Kidney (tissue), 14 donors: Measurements from ENCODE around the gene HOXD3. TPM values are rescaled to one million over a fixed set of nuclear protein-coding genes. Genes with fewer than 3 reads are reported as not detected.

ENCODE experiments used
- DNase-seq, 5 donors: peaks; one replicate each; pipeline ENCODE4 v3.0.0-alpha.2; 2013 to 2020
- FAIRE-seq: peaks from 2 replicates; lab custom pipeline; 2012; peaks lifted over from hg19 to GRCh38; lab: Jason Lieb, UNC
- H3K27ac ChIP-seq, 2 donors: one replicate each; pipeline ENCODE4 v1.7.0; 2013; ENCODE audit warnings: low read depth in 2 of 2, low read length in 2 of 2, inconsistent platforms in 1 of 2
- H3K27me3 ChIP-seq: one replicate; pipeline ENCODE4 v1.7.1; 2013; ENCODE audit warnings: low read length, inconsistent platforms; ENCODE audit not compliant: control insufficient read depth, insufficient read depth
- H3K36me3 ChIP-seq, 3 donors: one replicate each; pipeline versions ENCODE4 v1.7.0 to v1.7.1; 2013; ENCODE audit warnings: low read length in 3 of 3, control low read depth in 1 of 3, inconsistent platforms in 1 of 3; ENCODE audit not compliant: insufficient read depth in 3 of 3, control insufficient read depth in 2 of 3
- H3K4me1 ChIP-seq, 3 donors: one replicate each; pipeline versions ENCODE4 v1.7.0 to v1.7.1; 2013; ENCODE audit warnings: low read length in 3 of 3, inconsistent platforms in 1 of 3, low read depth in 1 of 3; ENCODE audit not compliant: control insufficient read depth in 2 of 3, insufficient read depth in 2 of 3
- H3K4me3 ChIP-seq, 3 donors: one replicate each; pipeline versions ENCODE4 v1.7.0 to v1.8.1; 2013; ENCODE audit warnings: low read length in 3 of 3, control low read depth in 1 of 3, inconsistent platforms in 1 of 3
- H3K9ac ChIP-seq, 3 donors: one replicate each; pipeline versions ENCODE4 v1.7.0 to v1.7.1; 2013; ENCODE audit warnings: low read length in 3 of 3, control low read depth in 1 of 3, inconsistent platforms in 1 of 3
- H3K9me3 ChIP-seq, 3 donors: one replicate each; pipeline versions ENCODE4 v1.7.0 to v1.7.1; 2013; ENCODE audit warnings: low read length in 3 of 3, control low read depth in 1 of 3, inconsistent platforms in 1 of 3; ENCODE audit not compliant: control insufficient read depth in 2 of 3, insufficient read depth in 1 of 3
- intact Hi-C: fragments of 100-400 bp; cut with DNase I; formaldehyde crosslinking; loops from one replicate; pipeline ENCODE4 v1.11.1; 2022
- polyA plus RNA-seq: library from polyadenylated mRNA; stranded (reverse); fragments of 350-450 nt; fragmentation: Illumina TruSeq; extraction: RNeasy Lipid Tissue Mini Kit (QIAGEN cat#74804); gene quantifications from one replicate; pipeline ENCODE4 v1.2.3, GENCODE V29; 2014; ENCODE audit warnings: low read depth, low replicate concordance; ENCODE audit not compliant: insufficient read depth
- total RNA-seq: library from RNA; stranded (reverse); fragmentation: NEBNext Ultra II Directional; extraction: Animal tissue kit (Norgen Biotek cat#: 25700); gene quantifications from one replicate; pipeline ENCODE4 v1.2.1, GENCODE V29; 2021
- TF ChIP-seq, protein P1 (sequence below): IDR thresholded peaks from 3 replicates; pipeline ENCODE4 v1.5.1; 2012; ENCODE audit warnings: mild to moderate bottlenecking, moderate library complexity, borderline replicate concordance; ENCODE audit not compliant: insufficient read depth; ENCODE audit errors: extremely low read depth
- donor health status: control.
- donor health status: control.
- donor health status: control.
- donor health status: control.
- donor health status: control.
- donor health status: DM: yes; HTN: yes; CAD: no.
- donor health status: Normal renal cell carcinoma (clear cell type).

Gene HOXD3
- total and polyA plus RNA-seq, 2 donors from 2014 or later: 16.9 to 29.3 TPM

DNA sequence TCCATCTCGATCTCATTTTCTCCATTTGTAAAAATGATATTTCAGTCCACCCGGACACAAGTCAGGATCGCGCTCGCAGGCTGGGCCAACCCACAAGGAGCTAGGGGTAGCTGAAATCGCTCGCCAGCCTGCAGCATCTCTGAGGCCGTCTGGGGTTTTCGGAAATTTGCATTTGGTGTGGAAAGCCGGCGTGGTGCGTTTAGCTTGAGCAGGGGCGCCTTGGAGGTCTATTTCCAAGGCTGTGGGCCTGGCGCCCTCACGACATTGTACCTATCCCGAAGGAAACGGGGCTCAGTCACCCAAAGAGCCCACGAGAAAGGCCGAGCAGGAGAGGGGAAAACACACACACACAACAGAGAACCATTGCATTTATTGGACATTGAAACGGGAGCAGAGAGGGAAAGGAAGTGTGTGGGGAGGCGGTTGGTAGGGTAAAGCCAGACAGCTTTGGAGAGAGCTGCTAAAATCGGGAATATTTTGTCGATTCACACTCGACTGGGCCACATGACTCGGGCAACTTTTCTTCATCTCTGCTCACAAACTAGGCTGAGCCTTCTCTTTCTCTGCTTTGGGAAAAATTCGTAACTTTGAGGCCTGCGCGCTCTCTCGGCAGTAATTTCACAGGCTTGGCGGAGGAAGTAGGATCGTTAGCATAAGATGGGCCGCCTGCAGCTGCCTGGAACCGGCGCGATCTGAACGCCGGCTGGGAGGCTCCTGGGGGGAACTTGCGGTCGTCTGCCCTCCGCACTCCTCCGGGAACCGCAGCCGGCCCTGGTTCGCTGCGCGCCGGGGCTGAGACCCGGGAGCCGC is 28.7 kb upstream of the HOXD3 start:
- Histone ChIP-seq H3K4me1 (peaks cover 2 to 10% (median 10%) of the 10 kb centered on the region in 3 donors), H3K27me3 (no peaks in the 10 kb centered on the region), H3K27ac (peak overlapping the region; percentile 89 to 94), H3K9ac (peak overlapping the region; percentile 18 to 84 (median 76)), H3K9me3 (no peaks in the 10 kb centered on the region), H3K4me3 (peak overlapping the region; percentile 76 to 85 (median 77)), H3K36me3 (no peaks in the 10 kb centered on the region)
- DNase-seq: peak in 2 of 5 donors; percentile 66 to 87
- FAIRE-seq: no peak
- intact Hi-C loops: loop anchor here (10.0 kb wide), 2 partner anchors 516 to 1026 kb away; no protein-coding TSS in a partner anchor
- TF ChIP-seq, protein P1, sequence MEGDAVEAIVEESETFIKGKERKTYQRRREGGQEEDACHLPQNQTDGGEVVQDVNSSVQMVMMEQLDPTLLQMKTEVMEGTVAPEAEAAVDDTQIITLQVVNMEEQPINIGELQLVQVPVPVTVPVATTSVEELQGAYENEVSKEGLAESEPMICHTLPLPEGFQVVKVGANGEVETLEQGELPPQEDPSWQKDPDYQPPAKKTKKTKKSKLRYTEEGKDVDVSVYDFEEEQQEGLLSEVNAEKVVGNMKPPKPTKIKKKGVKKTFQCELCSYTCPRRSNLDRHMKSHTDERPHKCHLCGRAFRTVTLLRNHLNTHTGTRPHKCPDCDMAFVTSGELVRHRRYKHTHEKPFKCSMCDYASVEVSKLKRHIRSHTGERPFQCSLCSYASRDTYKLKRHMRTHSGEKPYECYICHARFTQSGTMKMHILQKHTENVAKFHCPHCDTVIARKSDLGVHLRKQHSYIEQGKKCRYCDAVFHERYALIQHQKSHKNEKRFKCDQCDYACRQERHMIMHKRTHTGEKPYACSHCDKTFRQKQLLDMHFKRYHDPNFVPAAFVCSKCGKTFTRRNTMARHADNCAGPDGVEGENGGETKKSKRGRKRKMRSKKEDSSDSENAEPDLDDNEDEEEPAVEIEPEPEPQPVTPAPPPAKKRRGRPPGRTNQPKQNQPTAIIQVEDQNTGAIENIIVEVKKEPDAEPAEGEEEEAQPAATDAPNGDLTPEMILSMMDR: no peak

DNA sequence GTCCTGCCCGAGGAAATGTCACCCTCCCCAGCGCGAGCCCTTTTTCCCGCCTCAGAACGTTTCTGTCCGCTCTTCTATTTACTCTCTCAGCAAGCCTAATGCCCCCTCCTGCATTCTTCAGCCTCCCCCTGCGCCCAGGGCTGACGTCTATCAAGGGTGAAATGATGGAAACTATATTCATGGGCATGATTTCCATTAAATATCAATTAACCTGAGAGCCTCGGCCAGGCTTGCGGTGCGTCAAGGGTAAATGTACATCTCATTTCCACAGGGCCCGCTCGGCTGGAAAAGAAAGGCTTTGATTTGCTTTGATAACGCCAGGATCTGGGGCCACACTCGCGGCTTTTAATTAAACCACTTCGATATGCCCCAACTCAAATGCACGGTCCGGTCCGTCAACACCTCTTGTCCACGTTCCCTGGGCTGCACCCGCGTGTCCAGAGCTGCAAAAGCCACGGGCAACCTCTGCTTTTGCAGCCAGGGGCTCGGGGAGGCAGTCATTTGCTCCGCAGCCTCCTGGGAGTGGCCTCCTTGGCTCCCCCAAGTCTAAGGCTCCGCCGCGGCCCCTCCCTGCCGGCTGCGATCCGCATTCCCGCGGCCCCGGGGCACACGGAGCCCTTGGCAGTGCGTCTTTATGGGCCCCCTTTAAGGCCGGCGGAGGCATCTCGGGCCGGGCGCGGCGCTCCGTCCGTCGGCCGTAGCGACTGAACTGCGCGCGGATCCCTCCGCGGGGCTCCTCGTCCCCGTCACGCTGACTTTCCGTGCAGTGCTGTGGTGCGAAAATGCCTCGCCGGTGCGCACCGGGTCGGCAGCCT is 27.9 kb upstream of the HOXD3 start, which contains the start of gene HOXD8:
HOXD8 (plus strand) TSS at position 724 of the 815 bp plus-strand sequence. CDS start 662 bp downstream, outside the sequence.
- TF ChIP-seq, protein P1: no peak
- FAIRE-seq (no peak), DNase-seq (peak; percentile 91 to 96 (median 95))
- peak within 1 kb of the TSS; percentile 21 to 84 (median 81) for H3K9ac ChIP-seq
- H3K27me3 ChIP-seq: no peaks in the 10 kb centered on the region
- intact Hi-C loops: loop anchor here (10.0 kb wide), 2 partner anchors 516 to 1026 kb away; no protein-coding TSS in a partner anchor
- H3K9me3 ChIP-seq: no peaks in the 10 kb centered on the region
- H3K36me3 ChIP-seq: no peaks in the 10 kb centered on the region
- peak within 1 kb of the TSS; percentile 89 to 94 for H3K27ac ChIP-seq
- peak within 1 kb of the TSS; percentile 76 to 85 (median 77) for H3K4me3 ChIP-seq
- peaks cover 5 to 12% (median 10%) of the 10 kb centered on the region in 3 donors for H3K4me1 ChIP-seq

DNA sequence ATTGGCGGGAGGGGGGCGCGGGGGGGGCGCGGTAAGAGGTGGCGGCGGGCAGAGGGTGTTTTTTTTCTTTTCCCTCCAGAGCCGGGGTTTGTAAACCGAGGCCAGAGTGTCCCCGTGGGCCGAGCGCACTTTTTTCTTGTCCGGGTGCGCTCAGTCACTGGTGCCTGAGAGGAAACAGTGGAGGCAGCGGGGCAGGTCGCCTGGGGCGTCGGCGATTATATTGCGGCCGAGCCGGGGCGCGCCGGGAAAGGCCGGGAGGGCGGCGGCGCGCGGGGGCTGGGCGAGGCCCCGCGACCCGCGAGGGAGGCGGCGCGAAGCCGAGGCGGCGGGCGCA is 27.3 kb upstream of the HOXD3 start:
- Histone ChIP-seq H3K9ac (peak overlapping the region in 1 of 3 donors; percentile 81), H3K27me3 (no peaks in the 10 kb centered on the region), H3K4me1 (peaks cover 5 to 12% (median 10%) of the 10 kb centered on the region in 3 donors), H3K4me3 (peak overlapping the region in 1 of 3 donors; percentile 85), H3K36me3 (no peaks in the 10 kb centered on the region), H3K27ac (peak overlapping the region; percentile 89 to 94), H3K9me3 (no peaks in the 10 kb centered on the region)
- intact Hi-C loops: loop anchor here (10.0 kb wide), 2 partner anchors 515 to 1025 kb away; no protein-coding TSS in a partner anchor
- DNase-seq: peak in 1 of 5 donors; percentile 91
- no peak for FAIRE-seq
- TF ChIP-seq, protein P1: no peak
